ENCODE measurements around the gene TRPM3. TPM values are rescaled to one million over a fixed set of nuclear protein-coding genes. Genes with fewer than 3 reads are reported as not detected.

Gene TRPM3
- total and polyA plus RNA-seq, 4 donors: 0.07 to 0.89 (median 0.67) TPM

DNA sequence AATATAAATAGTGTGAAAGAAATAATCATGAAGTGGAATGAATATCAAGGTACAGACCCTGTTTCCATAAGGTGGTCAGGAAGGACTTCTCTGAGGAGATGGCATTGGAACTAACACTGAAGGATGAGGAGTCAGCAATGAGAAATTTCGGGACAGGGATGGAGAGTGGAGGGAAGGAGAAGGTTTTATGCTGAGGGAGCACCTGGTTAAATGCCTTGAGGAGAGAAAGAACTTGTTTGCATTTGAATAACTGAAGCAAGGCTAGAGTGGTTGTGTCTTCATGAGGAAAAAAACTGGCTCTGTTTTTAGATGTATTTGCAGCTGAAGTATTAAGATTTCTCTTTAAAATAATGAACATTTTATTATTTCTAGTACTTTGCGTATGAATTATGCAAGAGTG, 180.8 kb downstream of the TRPM3 start:
- Histone ChIP-seq H3K27me3 (ENCODE audit: control insufficient read depth in 4 of 4, insufficient read depth in 4 of 4, low read length in 3 of 4) (no peaks in the 10 kb centered on the region), H3K27ac (ENCODE audit: low read depth in 1 of 2, low read length in 2 of 2) (no peak overlapping the region), H3K9ac (ENCODE audit: low read depth in 1 of 2, low read length in 2 of 2) (no peak overlapping the region), H3K4me3 (ENCODE audit: low read depth in 1 of 3, low read length in 3 of 3) (no peak overlapping the region), H3K4me1 (ENCODE audit: control insufficient read depth in 4 of 4, insufficient read depth in 4 of 4, low read length in 3 of 4) (no peaks in the 10 kb centered on the region), H3K9me3 (ENCODE audit: control insufficient read depth in 4 of 4, low read length in 3 of 4) (no peaks in the 10 kb centered on the region), H3K36me3 (ENCODE audit: control insufficient read depth in 4 of 4, insufficient read depth in 3 of 4, low read depth in 1 of 4, low read length in 3 of 4) (peaks cover 0 to 1% (median 0%) of the 10 kb centered on the region in 4 donors)
- no peak for DNase-seq (ENCODE audit: low spot score)
- 68% methylated on average over 2 of the region's 2 CpGs for WGBS
- TF ChIP-seq SP1 (IDR thresholded peaks at IDR 0.05) (no peak), EGR1 (IDR thresholded peaks at IDR 0.05; ENCODE audit: low read depth in 2 of 2) (no peak), JUND (IDR thresholded peaks at IDR 0.05) (no peak), TAF1 (conservative IDR thresholded peaks at IDR 0.05) (no peak)
- TF ChIP-seq, protein P1, sequence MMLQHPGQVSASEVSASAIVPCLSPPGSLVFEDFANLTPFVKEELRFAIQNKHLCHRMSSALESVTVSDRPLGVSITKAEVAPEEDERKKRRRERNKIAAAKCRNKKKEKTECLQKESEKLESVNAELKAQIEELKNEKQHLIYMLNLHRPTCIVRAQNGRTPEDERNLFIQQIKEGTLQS (IDR thresholded peaks at IDR 0.05): no peak
- TF ChIP-seq, protein P2, sequence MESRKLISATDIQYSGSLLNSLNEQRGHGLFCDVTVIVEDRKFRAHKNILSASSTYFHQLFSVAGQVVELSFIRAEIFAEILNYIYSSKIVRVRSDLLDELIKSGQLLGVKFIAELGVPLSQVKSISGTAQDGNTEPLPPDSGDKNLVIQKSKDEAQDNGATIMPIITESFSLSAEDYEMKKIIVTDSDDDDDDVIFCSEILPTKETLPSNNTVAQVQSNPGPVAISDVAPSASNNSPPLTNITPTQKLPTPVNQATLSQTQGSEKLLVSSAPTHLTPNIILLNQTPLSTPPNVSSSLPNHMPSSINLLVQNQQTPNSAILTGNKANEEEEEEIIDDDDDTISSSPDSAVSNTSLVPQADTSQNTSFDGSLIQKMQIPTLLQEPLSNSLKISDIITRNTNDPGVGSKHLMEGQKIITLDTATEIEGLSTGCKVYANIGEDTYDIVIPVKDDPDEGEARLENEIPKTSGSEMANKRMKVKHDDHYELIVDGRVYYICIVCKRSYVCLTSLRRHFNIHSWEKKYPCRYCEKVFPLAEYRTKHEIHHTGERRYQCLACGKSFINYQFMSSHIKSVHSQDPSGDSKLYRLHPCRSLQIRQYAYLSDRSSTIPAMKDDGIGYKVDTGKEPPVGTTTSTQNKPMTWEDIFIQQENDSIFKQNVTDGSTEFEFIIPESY (IDR thresholded peaks at IDR 0.05): no peak

DNA sequence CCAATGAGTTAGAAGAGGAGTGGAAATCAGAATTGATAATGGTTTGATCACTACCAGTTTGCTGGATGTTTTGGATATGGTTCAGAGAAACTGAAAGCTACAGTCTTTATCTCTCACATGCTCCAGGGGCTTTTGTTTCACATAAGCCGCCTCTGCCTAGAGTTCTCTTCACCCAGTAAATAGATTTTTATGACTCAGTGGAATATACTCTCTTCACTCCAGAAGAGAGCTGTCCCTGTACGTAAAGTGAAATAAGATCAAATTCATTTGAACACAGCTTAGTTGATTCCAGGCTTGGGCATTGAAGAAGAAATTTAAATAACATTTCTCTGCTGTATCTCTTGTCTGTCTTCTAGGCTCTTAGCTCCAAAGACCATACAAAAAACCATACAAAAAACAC, 184.9 kb downstream of the TRPM3 start:
- Histone ChIP-seq H3K36me3 (ENCODE audit: control insufficient read depth in 4 of 4, insufficient read depth in 3 of 4, low read depth in 1 of 4, low read length in 3 of 4) (peaks cover 0 to under 1% (median 0%) of the 10 kb centered on the region in 4 donors), H3K27ac (ENCODE audit: low read depth in 1 of 2, low read length in 2 of 2) (no peak overlapping the region), H3K4me3 (ENCODE audit: low read depth in 1 of 3, low read length in 3 of 3) (no peak overlapping the region), H3K27me3 (ENCODE audit: control insufficient read depth in 4 of 4, insufficient read depth in 4 of 4, low read length in 3 of 4) (no peaks in the 10 kb centered on the region), H3K9ac (ENCODE audit: low read depth in 1 of 2, low read length in 2 of 2) (no peak overlapping the region), H3K4me1 (ENCODE audit: control insufficient read depth in 4 of 4, insufficient read depth in 4 of 4, low read length in 3 of 4) (no peaks in the 10 kb centered on the region), H3K9me3 (ENCODE audit: control insufficient read depth in 4 of 4, low read length in 3 of 4) (no peaks in the 10 kb centered on the region)
- DNase-seq (ENCODE audit: low spot score): no peak
- WGBS: 83% methylated on average over 2 of the region's 2 CpGs
- TF ChIP-seq FOXA1 (IDR thresholded peaks at IDR 0.05) (no peak), YY1 (IDR thresholded peaks at IDR 0.05) (no peak), RAD21 (IDR thresholded peaks at IDR 0.05) (no peak), HNF4A (conservative IDR thresholded peaks at IDR 0.05) (no peak), EGR1 (IDR thresholded peaks at IDR 0.05; ENCODE audit: low read depth in 2 of 2) (no peak)
- TF ChIP-seq, protein P2 (IDR thresholded peaks at IDR 0.05): no peak

DNA sequence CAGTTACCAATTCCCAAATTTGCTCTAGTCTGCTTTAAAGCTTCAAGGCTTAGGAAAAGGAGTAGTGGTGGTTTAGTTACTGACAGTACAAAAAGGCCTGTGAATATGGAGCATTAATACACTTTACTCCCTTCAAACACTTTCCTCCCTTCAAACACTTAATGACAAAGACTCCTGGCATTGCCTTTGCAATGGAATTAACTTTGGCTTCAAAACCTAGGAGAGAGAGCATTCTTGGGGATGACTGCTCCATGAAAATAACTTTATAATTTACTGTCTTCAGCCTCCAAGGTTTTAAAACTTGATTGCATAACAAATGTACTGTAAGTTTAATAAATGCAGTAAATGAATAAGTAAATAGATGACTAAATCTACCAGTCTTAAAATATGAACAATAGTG, 185.6 kb downstream of the TRPM3 start:
- H3K9me3 ChIP-seq (ENCODE audit: control insufficient read depth in 4 of 4, low read length in 3 of 4): no peaks in the 10 kb centered on the region

More for the DNA sequence above, 185.6 kb downstream of the TRPM3 start:
- no peak overlapping the region for H3K9ac ChIP-seq (ENCODE audit: low read depth in 1 of 2, low read length in 2 of 2)
- H3K27ac ChIP-seq (ENCODE audit: low read depth in 1 of 2, low read length in 2 of 2): no peak overlapping the region
- H3K4me1 ChIP-seq (ENCODE audit: control insufficient read depth in 4 of 4, insufficient read depth in 4 of 4, low read length in 3 of 4): no peaks in the 10 kb centered on the region
- no peak overlapping the region for H3K4me3 ChIP-seq (ENCODE audit: low read depth in 1 of 3, low read length in 3 of 3)
- no peaks in the 10 kb centered on the region for H3K27me3 ChIP-seq (ENCODE audit: control insufficient read depth in 4 of 4, insufficient read depth in 4 of 4, low read length in 3 of 4)
- no peak for DNase-seq (ENCODE audit: low spot score)
- TF ChIP-seq TAF1 (conservative IDR thresholded peaks at IDR 0.05) (no peak), SP1 (IDR thresholded peaks at IDR 0.05) (no peak), RXRA (IDR thresholded peaks at IDR 0.05) (no peak), HNF4G (IDR thresholded peaks at IDR 0.05) (no peak), YY1 (IDR thresholded peaks at IDR 0.05) (no peak), GABPA (IDR thresholded peaks at IDR 0.05 in 1 of 2, conservative IDR thresholded peaks at IDR 0.05 in 1 of 2) (no peak), FOXA2 (IDR thresholded peaks at IDR 0.05) (no peak)
- TF ChIP-seq, protein P1 (IDR thresholded peaks at IDR 0.05): no peak
- no peaks in the 10 kb centered on the region for H3K36me3 ChIP-seq (ENCODE audit: control insufficient read depth in 4 of 4, insufficient read depth in 3 of 4, low read depth in 1 of 4, low read length in 3 of 4)

Measured in liver (tissue), 9 donors.